Transverse colon (tissue), 4 donors: ENCODE results near the gene IFT22. TPM values are rescaled to one million over a fixed set of nuclear protein-coding genes. Genes with fewer than 3 reads are reported as not detected.

Experiments used
- DNase-seq: peaks from one replicate; pipeline ENCODE4 v3.0.0-alpha.2; 2019
- H3K27ac ChIP-seq, 4 donors: fragments of 200-600 bp; sonication (generic); 2 replicates each; pipeline ENCODE4 v1.5.1; 2016 to 2018; ENCODE audit warnings: inconsistent platforms in 4 of 4
- H3K27me3 ChIP-seq: fragments of 200-600 bp; sonication (generic); 2 replicates; pipeline ENCODE4 v1.5.1; 2017; ENCODE audit warnings: inconsistent platforms
- H3K36me3 ChIP-seq, 4 donors: fragments of 200-600 bp; sonication (generic); 2 replicates each; pipeline ENCODE4 v1.5.1; 2017 to 2019; ENCODE audit warnings: inconsistent platforms in 4 of 4
- H3K4me1 ChIP-seq, 4 donors: fragments of 200-600 bp; sonication (generic); 2 replicates each; pipeline ENCODE4 v1.5.1; 2017 to 2020; ENCODE audit warnings: inconsistent platforms in 4 of 4
- H3K4me3 ChIP-seq, 4 donors: fragments of 200-600 bp; sonication (generic); 1 replicate in 1 of 4; 2 replicates in 3 of 4; pipeline versions ENCODE4 v1.5.1 to v1.6.1; 2017 to 2019; ENCODE audit warnings: inconsistent platforms in 4 of 4
- H3K9me3 ChIP-seq, 2 donors: fragments of 200-600 bp; sonication (generic); 2 replicates each; pipeline ENCODE4 v1.5.1; 2017 to 2019; ENCODE audit warnings: inconsistent platforms in 2 of 2
- CTCF ChIP-seq, 5 experiments: fragments of 200-600 bp in 3 of 5; fragments of 450-650 bp in 2 of 5; sonication (generic) in 3 of 5; IDR thresholded peaks; 1 replicate in 2 of 5; 2 replicates in 3 of 5; pipeline ENCODE4 v1.5.1; 2016 to 2017; ENCODE audit warnings: antibody characterized with exemption in 5 of 5, inconsistent platforms in 3 of 5, mild to moderate bottlenecking in 2 of 5, moderate library complexity in 1 of 5
- EP300 ChIP-seq: sonication (generic); formaldehyde crosslinking; IDR thresholded peaks from one replicate; pipeline ENCODE4 v1.6.1; 2017; ENCODE audit warnings: antibody characterized with exemption, low read depth
- POLR2A ChIP-seq: fragments of 450-650 bp; IDR thresholded peaks from one replicate; pipeline ENCODE4 v1.6.1; 2016; ENCODE audit warnings: antibody characterized with exemption, mild to moderate bottlenecking, moderate library complexity
- POLR2AphosphoS5 ChIP-seq, 3 donors: sonication (generic); formaldehyde crosslinking; IDR thresholded peaks; one replicate each; pipeline ENCODE4 v1.6.1; 2016; ENCODE audit warnings: antibody characterized with exemption in 3 of 3
- WGBS, 2 donors: methylation state at CpG; one replicate each; pipeline ENCODE4 v1.1.5; 2018; ENCODE audit warnings: low coverage in 1 of 2; 5-methylcytosine and 5-hydroxymethylcytosine counted together
- in situ Hi-C, 4 donors: fragments of 200-750 bp; cut with MboI; loops; one replicate each; pipeline versions ENCODE4 v1.15.0 to v1.15.1; 2017; ENCODE audit warnings: low sequenced_read_pairs in 3 of 4, low pct_ligation_motif_present in 1 of 4, low pct_unique_long_range_greater_than_20kb in 1 of 4
- intact Hi-C: fragments of 100-400 bp; cut with DNase I; formaldehyde crosslinking; loops from one replicate; pipeline ENCODE4 v1.15.1; 2023; ENCODE audit warnings: low total_unique reads
- total RNA-seq, 4 donors: library from RNA; depleted of rRNA; stranded (reverse); fragments of >200 nt; gene quantifications; one replicate each; pipeline ENCODE4 v1.1.0, GENCODE V29; 2016

The IFT22 gene
- total RNA-seq, 4 donors from 2014 or later, result 9.4 to 30.6 (median 11.3) TPM

- in situ Hi-C loops, result no loop called here
- no peaks in the 10 kb centered on the region for H3K36me3 ChIP-seq
- 92% methylated on average over 2 of the region's 2 CpGs; no CpG with 5 or more reads in 1 of the 2 donors for WGBS, 2 donors
- no peak overlapping the region for H3K27ac ChIP-seq
- peaks cover 88% of the 10 kb centered on the region for H3K27me3 ChIP-seq
- TF ChIP-seq POLR2AphosphoS5 (IDR thresholded peaks at IDR 0.05) (no peak), CTCF (IDR thresholded peaks at IDR 0.05) (no peak), POLR2A (no peak), EP300 (no peak)
- intact Hi-C loops, result no loop called here
- H3K4me3 ChIP-seq, result no peak overlapping the region
- H3K9me3 ChIP-seq, result no peaks in the 10 kb centered on the region
- no peak for DNase-seq
- peaks cover 7 to 20% (median 16%) of the 10 kb centered on the region in 4 donors for H3K4me1 ChIP-seq
Observed at GRCh38 chr7:101365956-101366355, 44.3 kb upstream of the IFT22 start.

- in situ Hi-C loops, result no loop called here
- 4 to 6% methylated on average over 11 to 29 of the region's 52 CpGs for WGBS, 2 donors
- Histone ChIP-seq H3K36me3 (no peaks in the 10 kb centered on the region), H3K4me3 (peak overlapping the region; percentile 28 to 46 (median 38)), H3K4me1 (peaks cover 7 to 20% (median 16%) of the 10 kb centered on the region in 4 donors), H3K9me3 (no peaks in the 10 kb centered on the region), H3K27ac (no peak overlapping the region), H3K27me3 (peaks cover 80% of the 10 kb centered on the region)
- DNase-seq, result peak; percentile 62
- TF ChIP-seq CTCF (IDR thresholded peaks at IDR 0.05) (peak; percentile 76 to 93 (median 92)), POLR2AphosphoS5 (IDR thresholded peaks at IDR 0.05) (no peak)
- intact Hi-C loops, result no loop called here
Observed at GRCh38 chr7:101363734-101364374, 42.2 kb upstream of the IFT22 start.

GRCh38 chr7:101363196-101363733, 41.7 kb upstream of the IFT22 start:
- intact Hi-C loops, result no loop called here
- WGBS, 2 donors, result 0% methylated on average over 10 of the region's 46 CpGs; no CpG with 5 or more reads in 1 of the 2 donors
- in situ Hi-C loops, result no loop called here
- TF ChIP-seq CTCF (IDR thresholded peaks at IDR 0.05) (no peak), EP300 (no peak), POLR2AphosphoS5 (IDR thresholded peaks at IDR 0.05) (no peak), POLR2A (no peak)
- no peak overlapping the region for H3K27ac ChIP-seq
- no peaks in the 10 kb centered on the region for H3K9me3 ChIP-seq
- DNase-seq, result no peak
- peaks cover 75% of the 10 kb centered on the region for H3K27me3 ChIP-seq
- peak overlapping the region; percentile 28 to 46 (median 38) for H3K4me3 ChIP-seq
- no peaks in the 10 kb centered on the region for H3K36me3 ChIP-seq
- H3K4me1 ChIP-seq, result peaks cover 7 to 20% (median 16%) of the 10 kb centered on the region in 4 donors

- in situ Hi-C loops, result no loop called here
- Histone ChIP-seq H3K4me1 (peaks cover 7 to 20% (median 16%) of the 10 kb centered on the region in 4 donors), H3K27me3 (peaks cover 68% of the 10 kb centered on the region), H3K4me3 (peak within 1 kb of the TSS; percentile 28 to 46 (median 38)), H3K36me3 (no peaks in the 10 kb centered on the region), H3K27ac (no peak within 1 kb of the TSS), H3K9me3 (no peaks in the 10 kb centered on the region)
- WGBS, 2 donors, result 20 to 80% methylated on average over 1 to 66 of the region's 76 CpGs
- DNase-seq, result peak; percentile 12
- no peak for TF ChIP-seq POLR2A
- TF ChIP-seq EP300, result no peak
- no peak for TF ChIP-seq POLR2AphosphoS5 (IDR thresholded peaks at IDR 0.05)
- no peak for TF ChIP-seq CTCF (IDR thresholded peaks at IDR 0.05)
- intact Hi-C loops, result no loop called here
Observed at GRCh38 chr7:101362334-101363195, 41.0 kb upstream of the IFT22 start, which contains the start of gene COL26A1. TSS of gene COL26A1 (plus strand) at chr7:101362875. CDS start at chr7:101363033, 158 bp downstream.
